GM12878 (cell line): ENCODE results near the gene WNK2. TPM values are rescaled to one million over a fixed set of nuclear protein-coding genes. Genes with fewer than 3 reads are reported as not detected.

Source experiments
- ATAC-seq: fragments of 200-7000 bp; cut with Tn5 transposase; 3 replicates; pipeline ENCODE4 v1.9.1; 2020; ENCODE audit warnings: mild to moderate bottlenecking, moderate library complexity
- BruUV-seq: library from RNA; stranded (reverse); fragments of 400-500 nt; replicated peaks from 2 replicates; lab custom pipeline; 2021; lab: Mats Ljungman, UMichigan
- CTCF ChIA-PET: fragments of 300-600 bp; sonication (Branson Sonifier 250); formaldehyde crosslinking; extraction: SDS; loops from one replicate; lab custom pipeline; 2021; ENCODE audit warnings: inconsistent platforms; lab: Yijun Ruan, JAX
- POLR2A ChIA-PET: fragments of 350-600 bp; formaldehyde crosslinking; extraction: SDS; loops from one replicate; lab custom pipeline; 2021; ENCODE audit warnings: inconsistent platforms; lab: Charles Lee
- RAD21 ChIA-PET: fragments of 300-600 bp; sonication (Branson Sonifier 250); formaldehyde crosslinking; loops from one replicate; lab custom pipeline; 2023; ENCODE audit warnings: antibody characterized with exemption; ENCODE audit not compliant: unreplicated experiment; lab: Charles Lee
- SMC1A ChIA-PET: fragments of 300-600 bp; sonication (Branson Sonifier 250); formaldehyde crosslinking; loops from one replicate; lab custom pipeline; 2023; ENCODE audit not compliant: unreplicated experiment, uncharacterized antibody; lab: Charles Lee
- DNase-seq: peaks from one replicate; pipeline ENCODE4 v3.0.0-alpha.2; 2011; ENCODE audit warnings: low read depth, low spot score
- FAIRE-seq: peaks from 3 replicates; lab custom pipeline; 2011; peaks lifted over from hg19 to GRCh38; lab: Jason Lieb, UNC
- H2AFZ ChIP-seq: 2 replicates; pipeline ENCODE4 v1.6.0; 2011; ENCODE audit warnings: low read depth, low read length, control low read depth; ENCODE audit not compliant: control insufficient read depth
- H3K27ac ChIP-seq: 2 replicates; pipeline ENCODE4 v1.5.1; 2011; ENCODE audit warnings: control low read depth; ENCODE audit not compliant: control insufficient read depth, insufficient read depth
- H3K27me3 ChIP-seq, 2 experiments: replicated peaks in 1 of 2; 2 replicates each; pipeline versions ENCODE4 v1.6.0 to v1.6.1; 2011; ENCODE audit warnings: low read length in 1 of 2; ENCODE audit not compliant: control insufficient read depth in 2 of 2, insufficient read depth in 2 of 2
- H3K36me3 ChIP-seq, 2 experiments: 2 replicates each; pipeline ENCODE4 v1.5.1; 2011; ENCODE audit warnings: low read length in 1 of 2; ENCODE audit not compliant: control insufficient read depth in 2 of 2, insufficient read depth in 2 of 2
- H3K4me1 ChIP-seq: 2 replicates; pipeline ENCODE4 v1.6.1; 2011; ENCODE audit warnings: mild to moderate bottlenecking, low read length, moderate library complexity, mixed read lengths; ENCODE audit not compliant: control insufficient read depth, insufficient read depth
- H3K4me2 ChIP-seq: 2 replicates; pipeline ENCODE4 v1.6.0; 2011; ENCODE audit warnings: control low read depth; ENCODE audit not compliant: control insufficient read depth, insufficient read depth
- H3K4me3 ChIP-seq: fragments of 200-600 bp; sonication (generic); 2 replicates; pipeline ENCODE4 v1.5.1; 2016
- H3K79me2 ChIP-seq: 2 replicates; pipeline ENCODE4 v1.6.0; 2011; ENCODE audit warnings: low read length; ENCODE audit not compliant: control insufficient read depth, insufficient read depth
- H3K9ac ChIP-seq: 2 replicates; pipeline ENCODE4 v1.8.0; 2011; ENCODE audit warnings: low read length, control low read depth, mixed read lengths; ENCODE audit not compliant: control insufficient read depth, insufficient read depth
- H3K9me3 ChIP-seq: replicated peaks from 3 replicates; pipeline ENCODE4 v1.5.1; 2011; ENCODE audit warnings: mild to moderate bottlenecking, low read length; ENCODE audit not compliant: control insufficient read depth, insufficient read depth
- H4K20me1 ChIP-seq: 2 replicates; pipeline ENCODE4 v1.6.0; 2011; ENCODE audit not compliant: control insufficient read depth, insufficient read depth
- BACH1 ChIP-seq: fragments of 450-650 bp; IDR thresholded peaks from 2 replicates; pipeline ENCODE4 v1.6.1; 2017; ENCODE audit warnings: mild to moderate bottlenecking, borderline replicate concordance
- CEBPB ChIP-seq, 2 experiments: fragments of 150-350 bp in 1 of 2; IDR thresholded peaks; 2 replicates each; pipeline ENCODE4 v1.6.1; 2012 to 2014; ENCODE audit warnings: low read depth in 2 of 2, low read length in 2 of 2, borderline replicate concordance in 1 of 2, inconsistent platforms in 1 of 2
- CHD4 ChIP-seq: fragments of 200-600 bp; sonication (generic); IDR thresholded peaks from 2 replicates; pipeline ENCODE4 v1.6.1; 2016; ENCODE audit warnings: mild to moderate bottlenecking
- KLF5 ChIP-seq: fragments of 450-650 bp; IDR thresholded peaks from 2 replicates; pipeline ENCODE4 v1.6.1; 2014; ENCODE audit warnings: mild to moderate bottlenecking; ENCODE audit not compliant: partially characterized antibody
- RAD21 ChIP-seq: IDR thresholded peaks from 2 replicates; pipeline ENCODE4 v1.6.1; 2011; ENCODE audit warnings: mild to moderate bottlenecking, low read depth, low read length, moderate library complexity; ENCODE audit not compliant: insufficient read depth
- RFX5 ChIP-seq: IDR thresholded peaks from 2 replicates; pipeline ENCODE4 v1.6.1; 2011; ENCODE audit warnings: low read depth, low read length, improper control_type of control experiment
- YBX1 ChIP-seq: fragments of 450-650 bp; IDR thresholded peaks from 2 replicates; pipeline ENCODE4 v1.6.1; 2016; ENCODE audit warnings: antibody characterized with exemption
- ZNF384 ChIP-seq: IDR thresholded peaks from 2 replicates; pipeline ENCODE4 v1.6.1; 2012; ENCODE audit warnings: low read depth, mild to moderate bottlenecking, low read length, improper control_type of control experiment, borderline replicate concordance
- WGBS: methylation state at CpG from one replicate; pipeline ENCODE4 v1.1.6; 2016; ENCODE audit warnings: low lambda C conversion rate; ENCODE audit not compliant: insufficient replicate concordance, insufficient coverage; ENCODE audit errors: missing lambda C conversion rate; 5-methylcytosine and 5-hydroxymethylcytosine counted together
- in situ Hi-C: fragments of 300-500 bp; cut with MboI; formaldehyde crosslinking; loops from 9 replicates; pipeline ENCODE4 v1.14.3; 2018; ENCODE audit warnings: mixed read lengths
- intact Hi-C: fragments of 100-400 bp; cut with micrococcal nuclease; formaldehyde crosslinking; loops from one replicate; pipeline ENCODE4 v1.14.2; 2022; ENCODE audit not compliant: unreplicated experiment
- polyA plus RNA-seq, 11 experiments: library from polyadenylated mRNA; depleted of rRNA in 4 of 11; unstranded in 6 of 11; stranded (reverse) in 5 of 11; fragments of >200 nt; fragmentation: Nextera tagmentation in 4 of 11; fragmentation: Illumina TruSeq in 1 of 11; extraction: Ambion mirVana in 4 of 11; extraction: Trizol in 1 of 11; gene quantifications; 1 replicate in 1 of 11; 2 replicates in 10 of 11; pipeline versions ENCODE4 v1.2.1 to v1.2.3, GENCODE V29; 2011 to 2016; ENCODE audit warnings: inconsistent platforms in 2 of 11, missing spikeins in 2 of 11, low read depth in 1 of 11
- total RNA-seq, 4 experiments: library from RNA; depleted of rRNA in 3 of 4; stranded (reverse); fragments of >200 nt in 3 of 4; fragmentation: Illumina TruSeq in 1 of 4; extraction: Trizol in 1 of 4; gene quantifications; 2 replicates each; pipeline versions ENCODE4 v1.2.1 to v1.2.3, GENCODE V29; 2013 to 2021
- TF ChIP-seq, protein P1 (sequence below): fragments of 450-650 bp; formaldehyde crosslinking; IDR thresholded peaks from 2 replicates; pipeline ENCODE4 v1.4.0; 2020; ENCODE audit warnings: mild to moderate bottlenecking, moderate library complexity
- TF ChIP-seq, protein P2 (sequence below): fragments of 450-650 bp; IDR thresholded peaks from 2 replicates; pipeline ENCODE4 v1.6.1; 2018; ENCODE audit warnings: borderline replicate concordance, mild to moderate bottlenecking; ENCODE audit not compliant: partially characterized antibody
- TF ChIP-seq, protein P3 (sequence below): IDR thresholded peaks from 2 replicates; pipeline ENCODE4 v1.6.1; 2012; ENCODE audit warnings: improper control_type of control experiment, low read depth, low read length; ENCODE audit not compliant: insufficient replicate concordance

WNK2 gene
- total and polyA plus RNA-seq, 10 of the 15 experiments (the other 5 are each of a cell fraction or from before 2014, with no cell fraction given): 0.15 TPM; not detected in 9

DNA sequence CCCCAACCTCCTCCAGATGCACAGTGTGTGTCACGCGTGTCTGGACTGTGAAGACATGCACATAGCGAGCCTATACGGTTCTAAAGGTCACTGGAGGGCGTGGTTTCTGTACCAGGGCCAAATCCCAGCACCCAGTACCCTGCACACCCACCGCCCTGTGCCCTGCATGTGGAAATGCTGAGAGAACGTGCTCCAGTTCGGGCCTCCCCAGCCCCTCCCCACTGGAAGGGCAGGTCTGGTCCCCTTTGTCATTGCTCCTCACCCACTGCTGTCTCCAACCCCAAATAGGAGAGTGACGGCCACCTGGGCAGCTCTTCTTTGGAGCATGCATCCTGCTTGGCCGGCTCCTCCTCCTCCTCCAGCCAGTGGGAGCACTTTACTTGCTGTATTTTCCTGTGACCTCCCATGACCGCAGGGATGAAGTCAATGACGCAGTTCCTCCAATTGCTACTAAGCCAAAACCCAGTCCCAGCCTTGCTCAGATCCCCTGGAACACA is 116.7 kb downstream of the WNK2 start:
- no peak for DNase-seq
- no peak for ATAC-seq
- no TSS peak for BruUV-seq
- no peak overlapping the region for H3K9ac ChIP-seq
- no peaks in the 10 kb centered on the region for H4K20me1 ChIP-seq
- FAIRE-seq: no peak
- H2AFZ ChIP-seq: no peak overlapping the region
- H3K36me3 ChIP-seq: no peaks in the 10 kb centered on the region
- H3K4me1 ChIP-seq: no peaks in the 10 kb centered on the region
- no peaks in the 10 kb centered on the region for H3K9me3 ChIP-seq
- WGBS: 22% methylated on average over 12 of the region's 12 CpGs
- CTCF ChIA-PET: no interaction called here
- intact Hi-C loops (no loop called here), in situ Hi-C loops (loop anchor here (5.0 to 10.0 kb wide), 3 partner anchors 138 to 346 kb away; no protein-coding TSS in a partner anchor)
- no peaks in the 10 kb centered on the region; a peak in 1 of 4 replicates for H3K27me3 ChIP-seq
- SMC1A ChIA-PET: no interaction called here
- no peak overlapping the region for H3K4me2 ChIP-seq
- RAD21 ChIA-PET: no interaction called here
- POLR2A ChIA-PET: no interaction called here
- H3K4me3 ChIP-seq: no peak overlapping the region
- H3K79me2 ChIP-seq: no peaks in the 10 kb centered on the region
- H3K27ac ChIP-seq: no peak overlapping the region
- TF ChIP-seq YBX1: no peak
- TF ChIP-seq CHD4: no peak
- TF ChIP-seq, protein P1, sequence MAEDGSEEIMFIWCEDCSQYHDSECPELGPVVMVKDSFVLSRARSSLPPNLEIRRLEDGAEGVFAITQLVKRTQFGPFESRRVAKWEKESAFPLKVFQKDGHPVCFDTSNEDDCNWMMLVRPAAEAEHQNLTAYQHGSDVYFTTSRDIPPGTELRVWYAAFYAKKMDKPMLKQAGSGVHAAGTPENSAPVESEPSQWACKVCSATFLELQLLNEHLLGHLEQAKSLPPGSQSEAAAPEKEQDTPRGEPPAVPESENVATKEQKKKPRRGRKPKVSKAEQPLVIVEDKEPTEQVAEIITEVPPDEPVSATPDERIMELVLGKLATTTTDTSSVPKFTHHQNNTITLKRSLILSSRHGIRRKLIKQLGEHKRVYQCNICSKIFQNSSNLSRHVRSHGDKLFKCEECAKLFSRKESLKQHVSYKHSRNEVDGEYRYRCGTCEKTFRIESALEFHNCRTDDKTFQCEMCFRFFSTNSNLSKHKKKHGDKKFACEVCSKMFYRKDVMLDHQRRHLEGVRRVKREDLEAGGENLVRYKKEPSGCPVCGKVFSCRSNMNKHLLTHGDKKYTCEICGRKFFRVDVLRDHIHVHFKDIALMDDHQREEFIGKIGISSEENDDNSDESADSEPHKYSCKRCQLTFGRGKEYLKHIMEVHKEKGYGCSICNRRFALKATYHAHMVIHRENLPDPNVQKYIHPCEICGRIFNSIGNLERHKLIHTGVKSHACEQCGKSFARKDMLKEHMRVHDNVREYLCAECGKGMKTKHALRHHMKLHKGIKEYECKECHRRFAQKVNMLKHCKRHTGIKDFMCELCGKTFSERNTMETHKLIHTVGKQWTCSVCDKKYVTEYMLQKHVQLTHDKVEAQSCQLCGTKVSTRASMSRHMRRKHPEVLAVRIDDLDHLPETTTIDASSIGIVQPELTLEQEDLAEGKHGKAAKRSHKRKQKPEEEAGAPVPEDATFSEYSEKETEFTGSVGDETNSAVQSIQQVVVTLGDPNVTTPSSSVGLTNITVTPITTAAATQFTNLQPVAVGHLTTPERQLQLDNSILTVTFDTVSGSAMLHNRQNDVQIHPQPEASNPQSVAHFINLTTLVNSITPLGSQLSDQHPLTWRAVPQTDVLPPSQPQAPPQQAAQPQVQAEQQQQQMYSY (CRISPR knock-in tag): no peak
- no peak for TF ChIP-seq KLF5
- TF ChIP-seq ZNF384: no peak
- TF ChIP-seq RFX5: no peak
- TF ChIP-seq RAD21: no peak
- TF ChIP-seq, protein P2, sequence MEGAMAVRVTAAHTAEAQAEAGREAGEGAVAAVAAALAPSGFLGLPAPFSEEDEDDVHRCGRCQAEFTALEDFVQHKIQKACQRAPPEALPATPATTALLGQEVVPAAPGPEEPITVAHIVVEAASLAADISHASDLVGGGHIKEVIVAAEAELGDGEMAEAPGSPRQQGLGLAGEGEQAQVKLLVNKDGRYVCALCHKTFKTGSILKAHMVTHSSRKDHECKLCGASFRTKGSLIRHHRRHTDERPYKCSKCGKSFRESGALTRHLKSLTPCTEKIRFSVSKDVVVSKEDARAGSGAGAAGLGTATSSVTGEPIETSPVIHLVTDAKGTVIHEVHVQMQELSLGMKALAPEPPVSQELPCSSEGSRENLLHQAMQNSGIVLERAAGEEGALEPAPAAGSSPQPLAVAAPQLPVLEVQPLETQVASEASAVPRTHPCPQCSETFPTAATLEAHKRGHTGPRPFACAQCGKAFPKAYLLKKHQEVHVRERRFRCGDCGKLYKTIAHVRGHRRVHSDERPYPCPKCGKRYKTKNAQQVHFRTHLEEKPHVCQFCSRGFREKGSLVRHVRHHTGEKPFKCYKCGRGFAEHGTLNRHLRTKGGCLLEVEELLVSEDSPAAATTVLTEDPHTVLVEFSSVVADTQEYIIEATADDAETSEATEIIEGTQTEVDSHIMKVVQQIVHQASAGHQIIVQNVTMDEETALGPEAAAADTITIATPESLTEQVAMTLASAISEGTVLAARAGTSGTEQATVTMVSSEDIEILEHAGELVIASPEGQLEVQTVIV: no peak
- no peak for TF ChIP-seq BACH1
- TF ChIP-seq CEBPB (IDR thresholded peaks at IDR 0.05; ENCODE audit: borderline replicate concordance in 1 of 2, low read depth in 2 of 2, low read length in 2 of 2): no peak
- TF ChIP-seq, protein P3, sequence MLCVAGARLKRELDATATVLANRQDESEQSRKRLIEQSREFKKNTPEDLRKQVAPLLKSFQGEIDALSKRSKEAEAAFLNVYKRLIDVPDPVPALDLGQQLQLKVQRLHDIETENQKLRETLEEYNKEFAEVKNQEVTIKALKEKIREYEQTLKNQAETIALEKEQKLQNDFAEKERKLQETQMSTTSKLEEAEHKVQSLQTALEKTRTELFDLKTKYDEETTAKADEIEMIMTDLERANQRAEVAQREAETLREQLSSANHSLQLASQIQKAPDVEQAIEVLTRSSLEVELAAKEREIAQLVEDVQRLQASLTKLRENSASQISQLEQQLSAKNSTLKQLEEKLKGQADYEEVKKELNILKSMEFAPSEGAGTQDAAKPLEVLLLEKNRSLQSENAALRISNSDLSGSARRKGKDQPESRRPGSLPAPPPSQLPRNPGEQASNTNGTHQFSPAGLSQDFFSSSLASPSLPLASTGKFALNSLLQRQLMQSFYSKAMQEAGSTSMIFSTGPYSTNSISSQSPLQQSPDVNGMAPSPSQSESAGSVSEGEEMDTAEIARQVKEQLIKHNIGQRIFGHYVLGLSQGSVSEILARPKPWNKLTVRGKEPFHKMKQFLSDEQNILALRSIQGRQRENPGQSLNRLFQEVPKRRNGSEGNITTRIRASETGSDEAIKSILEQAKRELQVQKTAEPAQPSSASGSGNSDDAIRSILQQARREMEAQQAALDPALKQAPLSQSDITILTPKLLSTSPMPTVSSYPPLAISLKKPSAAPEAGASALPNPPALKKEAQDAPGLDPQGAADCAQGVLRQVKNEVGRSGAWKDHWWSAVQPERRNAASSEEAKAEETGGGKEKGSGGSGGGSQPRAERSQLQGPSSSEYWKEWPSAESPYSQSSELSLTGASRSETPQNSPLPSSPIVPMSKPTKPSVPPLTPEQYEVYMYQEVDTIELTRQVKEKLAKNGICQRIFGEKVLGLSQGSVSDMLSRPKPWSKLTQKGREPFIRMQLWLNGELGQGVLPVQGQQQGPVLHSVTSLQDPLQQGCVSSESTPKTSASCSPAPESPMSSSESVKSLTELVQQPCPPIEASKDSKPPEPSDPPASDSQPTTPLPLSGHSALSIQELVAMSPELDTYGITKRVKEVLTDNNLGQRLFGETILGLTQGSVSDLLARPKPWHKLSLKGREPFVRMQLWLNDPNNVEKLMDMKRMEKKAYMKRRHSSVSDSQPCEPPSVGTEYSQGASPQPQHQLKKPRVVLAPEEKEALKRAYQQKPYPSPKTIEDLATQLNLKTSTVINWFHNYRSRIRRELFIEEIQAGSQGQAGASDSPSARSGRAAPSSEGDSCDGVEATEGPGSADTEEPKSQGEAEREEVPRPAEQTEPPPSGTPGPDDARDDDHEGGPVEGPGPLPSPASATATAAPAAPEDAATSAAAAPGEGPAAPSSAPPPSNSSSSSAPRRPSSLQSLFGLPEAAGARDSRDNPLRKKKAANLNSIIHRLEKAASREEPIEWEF: no peak
